GM12892 (cell line): ENCODE results near the gene C9orf78. TPM values are rescaled to one million over a fixed set of nuclear protein-coding genes. Genes with fewer than 3 reads are reported as not detected.

Experiments used
- DNase-seq: peaks from one replicate; pipeline ENCODE4 v3.0.0; 2011; ENCODE audit not compliant: insufficient read length
- FAIRE-seq: peaks from 2 replicates; lab custom pipeline; 2011; peaks lifted over from hg19 to GRCh38; lab: Jason Lieb, UNC
- POLR2A ChIP-seq: IDR thresholded peaks from 2 replicates; pipeline ENCODE4 v1.6.1; 2011; ENCODE audit warnings: low read depth, low read length, control low read depth
- POLR2AphosphoS5 ChIP-seq: IDR thresholded peaks from 2 replicates; pipeline ENCODE4 v1.6.1; 2011; ENCODE audit warnings: low read depth, low read length, control low read depth
- TAF1 ChIP-seq: IDR thresholded peaks from 2 replicates; pipeline ENCODE4 v1.6.1; 2011; ENCODE audit warnings: low read depth, mild to moderate bottlenecking, control low read depth, low read length, borderline replicate concordance
- polyA plus RNA-seq: library from polyadenylated mRNA; unstranded; fragments of >200 nt; gene quantifications from one replicate; pipeline ENCODE4 v1.2.1, GENCODE V29; 2012; ENCODE audit warnings: missing spikeins, inconsistent platforms; ENCODE audit not compliant: missing spikeins

The C9orf78 gene
- polyA plus RNA-seq, result 37.1 TPM

GRCh38 chr9:129835128-129835859 is at the start of gene C9orf78, which contains the start of gene USP20:
TSS of gene C9orf78 (minus strand) at chr9:129835275. CDS start at chr9:129835221, 54 bp downstream.
TSS of gene USP20 (plus strand) at chr9:129835458. CDS start at chr9:129852556, 17,098 bp downstream.
- peak; percentile 96 for DNase-seq
- FAIRE-seq, result peak; percentile 97
- TF ChIP-seq POLR2A (peak; percentile 93), TAF1 (peak; percentile 71), POLR2AphosphoS5 (peak; percentile 92)

- TF ChIP-seq POLR2AphosphoS5, result no peak; the same call in 1 of the 2 replicates
- peak; percentile 70 for TF ChIP-seq POLR2A
- TF ChIP-seq TAF1, result no peak
- peak; percentile 87 for DNase-seq
- FAIRE-seq, result peak; percentile 88
Measured at GRCh38 chr9:129884220-129885017, 49.3 kb upstream of the C9orf78 start.

- TF ChIP-seq TAF1, result no peak
- no peak for TF ChIP-seq POLR2AphosphoS5
- TF ChIP-seq POLR2A, result no peak; the same call in 1 of the 2 replicates
- DNase-seq (no peak), FAIRE-seq (no peak)
Measured at GRCh38 chr9:129881547-129882324, 46.7 kb upstream of the C9orf78 start.

GRCh38 chr9:129880654-129881546 is 45.8 kb upstream of the C9orf78 start:
- no peak for FAIRE-seq
- DNase-seq, result no peak

GRCh38 chr9:129879991-129880653 is 45.0 kb upstream of the C9orf78 start:
- no peak for DNase-seq
- TF ChIP-seq POLR2A (no peak), TAF1 (no peak), POLR2AphosphoS5 (no peak)
- FAIRE-seq, result no peak

More at GRCh38 chr9:129880654-129881546, 45.8 kb upstream of the C9orf78 start:
- TF ChIP-seq POLR2A (no peak), TAF1 (no peak), POLR2AphosphoS5 (no peak; the same call in 1 of the 2 replicates)

- DNase-seq (no peak), FAIRE-seq (no peak)
- TF ChIP-seq POLR2A (no peak), POLR2AphosphoS5 (no peak), TAF1 (no peak)
Measured at GRCh38 chr9:129879103-129879699, 44.1 kb upstream of the C9orf78 start.

GRCh38 chr9:129878291-129878690 is 43.2 kb upstream of the C9orf78 start:
- DNase-seq, result no peak
- TF ChIP-seq POLR2AphosphoS5, result no peak
- no peak for TF ChIP-seq POLR2A
- TF ChIP-seq TAF1, result no peak
- no peak for FAIRE-seq

- FAIRE-seq (no peak), DNase-seq (no peak)
- TF ChIP-seq TAF1, result no peak
- no peak for TF ChIP-seq POLR2A
- TF ChIP-seq POLR2AphosphoS5, result no peak
Measured at GRCh38 chr9:129876815-129877214, 41.7 kb upstream of the C9orf78 start.

- TF ChIP-seq POLR2AphosphoS5 (no peak), TAF1 (no peak), POLR2A (no peak)
- DNase-seq, result no peak
- FAIRE-seq, result no peak
Measured at GRCh38 chr9:129875687-129876395, 40.8 kb upstream of the C9orf78 start.
